HEK293T (cell line): ENCODE data around the gene ADGRD1.

ENCODE experiments used
- ARNT ChIP-seq: fragments of 450-650 bp; IDR thresholded peaks from 2 replicates; pipeline ENCODE4 v1.6.1; 2017; ENCODE audit warnings: mild to moderate bottlenecking
- BHLHE40 ChIP-seq: fragments of 450-650 bp; IDR thresholded peaks from 2 replicates; pipeline ENCODE4 v1.6.1; 2016; ENCODE audit warnings: mild to moderate bottlenecking, moderate library complexity, borderline replicate concordance
- ELF4 ChIP-seq: fragments of 450-650 bp; IDR thresholded peaks from 2 replicates; pipeline ENCODE4 v1.6.1; 2017; ENCODE audit warnings: antibody characterized with exemption
- FOXA1 ChIP-seq: fragments of 450-650 bp; IDR thresholded peaks from 2 replicates; pipeline ENCODE4 v1.6.1; 2016; ENCODE audit warnings: mild to moderate bottlenecking
- FOXK2 ChIP-seq: fragments of 450-650 bp; IDR thresholded peaks from 2 replicates; pipeline ENCODE4 v1.6.1; 2016; ENCODE audit warnings: mild to moderate bottlenecking
- FOXM1 ChIP-seq: fragments of 450-650 bp; IDR thresholded peaks from 2 replicates; pipeline ENCODE4 v1.6.1; 2017; ENCODE audit warnings: mild to moderate bottlenecking, borderline replicate concordance
- LEF1 ChIP-seq: fragments of 450-650 bp; IDR thresholded peaks from 2 replicates; pipeline ENCODE4 v1.6.1; 2017; ENCODE audit warnings: mild to moderate bottlenecking, borderline replicate concordance
- PKNOX1 ChIP-seq: fragments of 450-650 bp; IDR thresholded peaks from 2 replicates; pipeline ENCODE4 v1.6.1; 2016
- SP1 ChIP-seq: fragments of 450-650 bp; IDR thresholded peaks from 2 replicates; pipeline ENCODE4 v1.6.1; 2017
- SUZ12 ChIP-seq: fragments of 450-650 bp; IDR thresholded peaks from 2 replicates; pipeline ENCODE4 v1.6.1; 2016; ENCODE audit warnings: mild to moderate bottlenecking
- ZNF384 ChIP-seq: fragments of 450-650 bp; IDR thresholded peaks from 2 replicates; pipeline ENCODE4 v1.6.1; 2016

DNA sequence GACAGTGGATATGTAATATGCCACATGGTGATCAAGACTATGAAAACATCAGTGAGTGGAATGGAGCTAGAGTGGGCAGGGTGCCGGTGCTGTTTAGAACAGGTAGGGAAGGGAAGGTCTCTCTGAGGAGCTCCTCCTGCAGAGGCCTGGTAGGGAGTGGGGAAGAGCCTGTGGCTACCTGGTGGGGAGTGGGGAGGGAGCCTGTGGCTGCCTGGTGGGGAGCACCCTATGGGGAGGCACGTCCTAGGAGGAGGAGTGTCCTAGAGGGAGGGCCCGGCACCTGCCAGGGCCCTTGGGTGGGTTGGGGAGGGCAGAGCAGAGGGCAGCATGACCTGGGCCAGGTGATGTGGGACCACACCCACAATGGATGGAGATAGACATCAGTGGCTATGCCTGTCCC lies 122.6 kb downstream of the ADGRD1 start:
- TF ChIP-seq FOXM1 (no peak), ARNT (no peak), LEF1 (no peak), ZNF384 (no peak), SUZ12 (no peak), FOXA1 (no peak), FOXK2 (no peak), SP1 (no peak), BHLHE40 (no peak), ELF4 (no peak), PKNOX1 (no peak)
